Ureter (tissue), 1 donor: ENCODE results near the gene XYLB. TPM values are rescaled to one million over a fixed set of nuclear protein-coding genes. Genes with fewer than 3 reads are reported as not detected.

Source experiments
- DNase-seq: peaks from one replicate; pipeline ENCODE4 v3.0.0-alpha.2; 2020; ENCODE audit warnings: low spot score
- total RNA-seq: library from RNA; stranded (reverse); gene quantifications from one replicate; pipeline ENCODE4 v1.2.4, GENCODE V29; 2023
- donor health status: DM: yes; HTN: yes; CAD: no.

The XYLB gene
- total RNA-seq, 1 donor from 2014 or later, result 19.3 TPM

DNA sequence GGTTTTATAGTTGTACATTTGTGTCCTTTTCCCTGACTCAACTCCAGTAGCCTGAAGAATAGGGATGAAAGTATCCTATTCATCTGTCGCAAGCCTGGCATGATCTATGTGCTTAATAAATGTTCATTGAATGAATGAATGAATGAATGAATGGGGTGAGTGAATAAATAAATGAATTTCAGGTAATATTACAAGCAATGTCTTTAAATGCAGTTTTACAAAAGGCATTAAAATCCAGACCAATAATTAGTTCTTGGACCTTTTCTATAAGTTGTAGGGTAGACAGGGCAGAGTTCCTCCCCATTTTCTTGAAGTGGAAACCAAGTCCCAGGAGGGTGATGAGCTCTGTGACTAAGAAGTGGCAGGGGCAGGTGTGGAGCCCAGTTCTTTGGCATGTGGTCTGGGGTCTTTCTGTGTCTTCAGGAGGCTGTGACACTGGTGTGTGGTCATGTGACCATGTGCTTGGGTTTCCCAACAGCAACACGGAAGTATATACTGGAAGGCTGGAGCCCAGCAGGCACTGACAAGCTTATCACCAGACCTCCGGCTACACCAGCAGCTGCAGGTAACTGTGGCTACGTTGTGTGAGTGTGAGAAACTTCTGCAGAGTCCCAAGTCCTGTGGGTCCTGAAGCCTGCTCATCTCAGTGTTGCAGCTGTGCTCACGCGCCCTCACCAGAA is 18.3 kb downstream of the XYLB start:
- DNase-seq, result no peak

DNA sequence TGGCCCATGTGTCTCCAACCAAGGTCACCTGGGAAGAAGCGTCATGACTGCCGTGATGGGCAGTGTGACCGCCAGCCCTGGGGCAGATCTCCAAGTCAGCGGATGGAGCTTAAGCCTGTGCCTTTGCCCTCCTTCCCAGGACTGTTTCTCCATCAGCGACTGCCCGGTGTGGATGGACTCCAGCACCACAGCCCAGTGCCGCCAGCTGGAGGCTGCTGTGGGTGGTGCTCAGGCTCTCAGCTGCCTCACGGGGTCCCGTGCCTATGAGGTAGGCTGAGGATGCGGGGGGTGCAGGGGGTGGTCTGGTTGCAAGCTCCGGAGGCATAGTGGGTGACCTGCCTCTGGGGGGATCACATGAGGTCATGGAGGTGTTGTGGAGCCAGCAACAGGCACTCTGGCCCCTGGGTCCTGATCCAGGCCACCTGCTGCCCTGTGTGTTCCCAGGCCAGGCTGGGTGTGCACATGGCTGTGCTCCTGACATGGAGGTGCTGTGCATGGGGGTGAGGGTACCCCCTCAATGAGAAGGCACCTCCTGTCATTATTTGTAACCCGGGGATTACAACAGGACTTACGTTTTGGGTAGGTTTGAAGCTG is 19.0 kb downstream of the XYLB start:
- no peak for DNase-seq

DNA sequence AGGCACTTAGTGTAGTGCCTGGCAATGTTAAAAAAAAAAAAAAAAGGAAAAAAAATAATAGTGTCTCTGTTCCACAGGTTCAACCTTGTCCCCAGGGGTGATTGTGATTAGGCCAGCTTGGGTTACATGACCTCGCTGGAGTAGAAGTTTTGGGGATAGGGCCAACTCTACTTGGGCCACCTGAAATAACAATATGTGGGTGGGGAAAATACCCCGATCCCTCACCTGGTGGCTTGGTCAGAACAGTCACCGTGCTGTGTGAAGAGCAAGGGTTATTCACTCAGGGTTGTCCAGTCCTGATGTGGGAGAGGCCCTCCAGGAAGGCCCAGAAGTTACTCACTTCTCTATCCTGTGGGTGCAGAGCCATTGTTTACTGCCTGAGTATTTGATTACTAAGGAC is 19.5 kb downstream of the XYLB start:
- DNase-seq, result no peak

DNA sequence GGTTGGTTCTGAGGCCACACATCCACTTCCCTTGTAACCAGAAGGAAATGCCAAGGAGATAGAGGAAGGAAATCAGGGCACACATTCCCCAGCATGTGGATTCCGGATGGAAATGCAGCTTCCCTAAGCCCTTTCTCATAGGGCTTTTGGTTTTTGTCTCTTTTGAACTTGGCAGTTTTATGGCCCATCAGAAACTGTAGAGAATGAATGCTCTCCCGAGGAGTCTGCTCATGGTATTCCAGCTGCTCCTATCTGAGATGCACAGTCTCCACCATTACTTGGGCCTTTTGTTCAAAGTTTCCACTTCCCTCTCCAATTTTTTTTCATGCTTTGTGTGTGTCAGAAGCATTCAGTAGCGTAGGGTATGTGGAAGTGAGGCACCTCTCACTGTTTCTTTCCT is 21.2 kb downstream of the XYLB start:
- no peak for DNase-seq

DNA sequence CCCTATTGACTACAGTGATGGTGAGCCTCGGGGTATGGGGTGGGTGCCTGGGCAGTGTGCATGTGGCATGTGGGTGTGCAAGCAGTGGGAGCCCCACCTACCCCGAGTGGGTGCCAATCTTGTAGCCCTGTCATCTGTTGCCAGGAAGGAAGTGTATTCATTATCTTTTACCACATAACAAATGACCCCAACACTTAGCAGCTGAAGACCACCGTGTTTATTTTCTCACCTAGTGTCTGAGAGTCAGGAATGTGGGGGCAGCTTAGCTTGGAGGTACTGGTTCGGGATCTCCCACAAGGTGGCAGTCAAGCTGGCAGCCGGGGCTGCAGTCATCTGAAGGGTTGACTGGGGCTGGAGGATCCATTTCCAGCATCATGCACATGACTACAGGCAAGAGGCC is 21.7 kb downstream of the XYLB start:
- no peak for DNase-seq

DNA sequence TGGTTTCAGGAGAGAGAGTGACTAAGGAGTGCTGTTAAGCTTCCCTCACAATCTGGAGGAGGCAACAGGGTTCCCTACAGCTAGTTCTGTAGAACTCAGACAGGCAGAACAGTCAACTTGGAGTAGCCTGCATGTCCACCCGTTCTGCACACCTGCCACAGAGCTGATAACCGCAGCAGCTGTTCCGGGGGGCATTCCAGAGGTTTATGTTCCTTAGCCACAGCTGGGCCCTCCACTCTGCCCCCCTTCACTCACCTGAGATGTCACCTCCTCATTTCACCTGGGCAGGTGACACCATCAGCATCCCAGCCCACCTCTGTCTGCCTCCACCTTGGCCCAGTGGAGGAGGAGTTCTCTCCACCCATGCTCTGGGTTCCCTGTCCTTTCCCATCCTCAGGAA is 22.6 kb downstream of the XYLB start:
- no peak for DNase-seq

DNA sequence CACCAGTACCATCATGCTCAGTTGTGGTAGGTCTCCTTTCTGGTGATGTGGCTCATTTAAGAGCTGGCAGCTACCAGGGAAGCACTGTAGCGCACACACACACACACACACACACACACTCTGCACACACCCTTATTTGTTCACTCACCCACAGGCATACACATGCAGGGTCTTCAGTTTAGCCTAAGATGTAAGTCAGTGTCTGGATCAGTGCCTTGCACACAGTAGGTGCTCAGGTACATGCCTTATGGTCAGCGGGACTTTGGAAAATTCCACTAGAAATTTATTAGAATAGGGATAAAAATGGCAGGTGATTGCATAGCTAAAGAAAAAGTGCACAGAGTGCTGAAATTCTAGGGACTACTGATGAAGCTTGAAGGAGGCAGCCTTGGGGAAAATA is 23.6 kb downstream of the XYLB start:
- DNase-seq, result no peak

DNA sequence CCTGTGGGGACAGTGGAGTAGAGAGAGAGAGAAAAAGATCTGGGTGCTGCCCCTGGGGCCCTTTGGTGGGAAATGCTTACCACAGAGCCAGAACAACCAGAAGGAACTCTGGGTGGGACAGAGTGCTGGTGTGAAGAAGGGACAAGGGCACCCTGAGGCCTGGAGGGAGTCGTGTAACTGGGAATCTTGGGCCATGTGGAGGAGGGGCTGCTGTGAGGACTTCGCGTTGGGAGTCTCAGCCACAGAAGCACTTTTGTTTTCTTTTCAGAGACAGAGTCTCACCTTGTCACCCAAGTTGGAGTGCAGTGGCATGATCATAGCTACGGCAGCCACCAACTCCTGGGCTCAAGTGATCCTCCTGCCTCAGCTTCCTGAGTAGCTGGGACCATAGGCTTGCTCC is 24.3 kb downstream of the XYLB start:
- DNase-seq, result no peak

DNA sequence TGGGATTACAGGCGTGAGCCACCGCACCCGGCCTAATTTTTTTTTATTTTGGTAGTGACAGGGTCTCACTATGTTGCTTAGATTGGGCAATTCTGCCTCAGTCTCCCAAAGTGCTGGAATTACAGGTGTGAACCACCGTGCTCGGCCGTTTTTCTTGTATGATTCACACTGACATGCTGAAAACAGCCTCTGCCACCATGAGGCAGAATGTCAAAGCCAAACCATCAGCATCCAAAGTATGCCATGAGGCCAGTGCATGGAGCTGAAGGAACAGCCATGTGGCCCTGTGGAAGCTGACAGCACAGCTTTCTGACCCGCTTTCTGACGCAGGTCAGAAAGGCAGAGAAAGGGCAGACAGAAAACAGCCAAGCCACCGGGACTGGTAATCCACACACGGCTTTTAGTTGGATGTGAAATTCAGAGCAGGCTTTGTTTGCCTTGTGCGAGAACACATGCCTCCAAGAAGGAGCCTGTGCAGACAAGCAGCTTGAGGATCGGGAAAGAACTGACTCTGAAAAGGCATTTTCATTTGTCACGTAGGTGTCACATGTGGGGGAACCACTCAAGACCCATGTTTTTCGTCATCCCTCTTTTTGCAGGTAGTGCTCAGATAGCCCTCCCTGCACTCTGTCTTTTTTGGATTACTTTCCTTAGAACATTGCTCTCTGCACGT is 25.1 kb downstream of the XYLB start:
- no peak for DNase-seq

DNA sequence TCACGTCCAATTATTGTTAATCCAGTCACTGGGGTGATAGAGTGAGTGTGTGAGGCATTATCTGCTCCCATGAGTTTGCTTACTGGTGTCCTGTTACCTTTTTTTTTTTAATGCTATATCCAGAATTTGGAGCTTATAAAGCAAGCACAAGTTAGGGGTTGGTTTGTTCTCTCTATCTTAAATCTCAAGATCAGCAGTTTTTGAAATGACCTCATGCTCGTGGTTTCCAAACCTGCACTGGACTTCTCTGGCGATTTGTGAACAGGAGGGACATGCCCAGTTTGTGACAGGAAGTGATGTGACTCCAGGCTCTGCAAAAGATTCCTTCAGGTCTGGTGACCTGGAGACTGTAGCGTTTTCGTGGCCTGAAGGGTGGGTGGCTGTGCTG is 25.6 kb downstream of the XYLB start:
- DNase-seq, result no peak

DNA sequence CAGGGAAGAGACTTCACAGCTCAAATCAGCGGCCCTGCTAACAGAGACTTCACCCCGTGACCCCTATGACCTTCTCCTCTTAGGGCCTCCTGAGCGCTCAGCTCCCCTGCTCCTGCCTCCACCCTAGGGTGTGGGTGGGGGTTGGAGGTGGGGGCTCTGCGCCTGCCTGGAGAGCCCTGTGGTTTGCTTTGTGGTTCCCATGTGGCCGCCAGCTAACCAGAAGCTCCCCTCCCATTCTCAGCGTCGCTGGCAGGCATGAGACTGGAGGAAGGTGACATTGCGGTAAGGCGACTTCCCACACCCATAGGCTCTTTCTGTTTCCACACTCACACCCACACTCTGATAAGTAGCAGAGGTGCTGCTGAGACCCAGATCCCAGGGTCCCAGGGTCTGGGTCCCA is 27.6 kb downstream of the XYLB start:
- no peak for DNase-seq

DNA sequence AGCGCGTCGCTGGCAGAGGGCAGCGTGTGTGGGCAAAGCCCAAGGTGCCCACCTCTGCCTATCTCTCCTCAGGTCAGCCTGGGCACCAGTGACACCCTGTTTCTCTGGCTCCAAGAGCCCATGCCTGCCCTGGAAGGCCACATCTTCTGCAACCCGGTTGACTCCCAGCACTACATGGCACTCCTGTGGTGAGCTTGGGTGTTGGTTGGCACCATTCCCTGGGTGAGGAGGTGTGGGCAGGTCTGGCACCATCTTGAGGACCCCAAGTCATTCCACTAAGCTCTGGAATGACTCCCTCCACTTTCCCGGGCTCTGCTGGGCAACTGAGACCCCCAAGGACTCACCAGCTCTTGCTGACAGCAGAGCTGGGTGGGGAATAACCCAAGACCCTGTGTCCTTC is 28.5 kb downstream of the XYLB start:
- no peak for DNase-seq

DNA sequence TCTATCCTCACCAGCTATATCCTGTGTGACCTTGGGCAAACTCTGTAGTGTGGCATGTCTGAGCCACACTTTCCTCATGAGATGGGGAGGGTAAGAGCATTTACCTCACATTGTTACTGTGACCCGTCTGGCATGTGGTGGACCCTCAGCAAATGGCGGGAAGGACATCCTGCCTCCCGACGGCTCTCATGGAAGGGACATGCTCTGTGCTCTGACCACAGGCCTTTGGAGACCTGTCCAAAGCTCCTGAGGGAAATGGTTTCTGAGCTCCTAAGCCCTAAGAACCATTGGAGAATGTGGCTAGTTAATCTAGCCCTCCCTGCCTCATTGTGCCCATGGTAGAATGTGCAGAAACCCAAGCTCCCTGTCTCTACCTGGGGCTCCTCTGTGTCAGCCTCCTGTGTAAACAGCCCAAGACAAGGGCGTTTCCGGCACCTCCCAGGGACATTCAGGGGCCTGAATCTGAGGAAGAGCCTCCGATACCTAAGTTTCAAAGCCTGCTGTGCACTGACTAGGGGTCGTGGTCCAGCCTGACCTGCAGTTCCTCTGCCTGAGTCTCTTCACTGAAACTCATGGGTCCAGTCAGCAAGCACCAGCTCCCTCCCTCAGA is 29.0 kb downstream of the XYLB start:
- DNase-seq, result no peak

DNA sequence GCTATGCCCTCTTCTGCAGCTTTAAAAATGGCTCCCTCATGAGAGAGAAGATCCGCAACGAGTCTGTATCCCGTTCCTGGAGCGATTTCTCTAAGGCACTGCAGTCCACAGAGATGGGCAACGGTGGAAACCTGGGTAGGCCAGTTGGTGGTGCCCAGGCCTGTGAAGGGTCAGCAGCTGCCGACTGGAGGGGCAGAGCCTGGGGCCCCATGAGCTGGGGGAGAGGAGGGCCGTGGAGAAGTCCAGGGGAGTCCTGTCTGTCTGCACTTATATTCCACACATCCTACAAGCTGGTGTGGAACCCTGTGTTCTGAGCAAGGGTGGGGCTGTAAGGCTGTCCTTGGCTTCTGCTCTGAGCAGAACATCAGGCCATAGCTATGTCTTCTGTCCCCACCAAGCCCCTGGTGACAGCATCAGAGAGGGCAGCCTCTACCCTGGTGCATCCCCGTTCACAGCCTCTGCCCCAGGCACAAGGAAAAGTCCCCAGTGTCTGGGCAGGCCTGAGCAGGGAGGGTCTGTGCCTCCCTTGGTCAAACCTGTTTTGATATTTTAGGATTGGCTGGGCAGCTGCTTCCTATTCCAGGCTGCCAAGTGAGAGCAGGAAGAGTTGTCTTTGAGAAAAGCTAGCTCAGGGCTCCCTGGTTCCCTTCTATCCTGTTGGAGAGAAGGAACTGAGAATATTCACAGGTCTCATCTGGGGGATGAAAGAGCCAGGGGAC is 29.7 kb downstream of the XYLB start:
- DNase-seq, result no peak

DNA sequence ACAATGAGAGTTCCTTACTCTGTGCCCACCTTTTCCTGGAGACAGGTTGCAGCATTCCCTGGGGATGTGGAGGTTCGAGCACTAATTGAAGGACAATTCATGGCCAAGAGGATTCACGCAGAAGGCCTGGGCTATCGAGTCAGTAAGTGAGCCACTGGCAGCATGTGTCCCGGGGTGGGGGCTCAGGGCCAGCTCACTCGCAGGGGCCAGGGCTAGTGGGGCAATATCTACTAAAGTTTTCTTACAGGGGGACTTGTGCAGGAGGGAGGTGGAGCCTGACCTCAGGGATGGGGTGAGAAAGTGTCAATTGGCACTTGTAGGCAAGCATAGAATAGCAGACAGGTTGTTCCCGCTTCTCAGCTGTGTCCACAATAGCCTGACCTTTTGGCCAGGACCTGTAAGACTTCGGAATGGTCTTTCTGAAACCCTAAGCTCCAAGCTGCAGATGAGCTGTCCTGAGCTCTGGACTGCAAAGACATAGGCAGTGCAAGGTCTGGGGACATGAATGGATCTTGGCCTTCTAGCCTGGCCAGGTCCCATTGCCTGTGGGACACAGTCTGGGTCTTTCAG is 32.7 kb downstream of the XYLB start:
- no peak for DNase-seq

DNA sequence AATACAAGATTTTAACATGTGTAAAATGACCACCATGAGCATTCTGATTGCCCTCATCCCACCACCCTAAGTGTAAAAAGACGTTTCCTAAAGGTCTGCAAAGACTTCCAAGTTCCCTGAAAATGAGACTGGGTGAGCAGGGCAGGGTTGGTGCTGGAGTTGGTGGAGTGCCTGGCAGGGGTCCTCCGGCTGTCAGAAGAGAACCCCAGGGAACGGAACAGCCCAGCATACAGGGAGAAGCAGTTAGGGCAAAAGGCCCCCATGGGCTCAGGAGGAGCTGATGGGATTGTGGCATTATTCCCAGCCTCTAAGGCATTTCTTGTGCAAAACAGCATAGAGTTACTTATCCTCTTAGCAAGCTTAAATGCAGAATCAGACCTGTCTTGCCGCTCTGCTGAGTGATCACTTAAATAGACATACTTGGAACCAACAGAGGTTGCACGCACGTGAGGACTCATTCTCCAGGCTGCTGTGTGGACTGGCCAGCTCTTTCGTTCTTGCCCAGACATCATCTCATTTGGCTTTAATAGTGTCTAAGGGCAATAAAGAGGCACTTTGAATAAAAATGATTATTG is 36.0 kb downstream of the XYLB start:
- no peak for DNase-seq

DNA sequence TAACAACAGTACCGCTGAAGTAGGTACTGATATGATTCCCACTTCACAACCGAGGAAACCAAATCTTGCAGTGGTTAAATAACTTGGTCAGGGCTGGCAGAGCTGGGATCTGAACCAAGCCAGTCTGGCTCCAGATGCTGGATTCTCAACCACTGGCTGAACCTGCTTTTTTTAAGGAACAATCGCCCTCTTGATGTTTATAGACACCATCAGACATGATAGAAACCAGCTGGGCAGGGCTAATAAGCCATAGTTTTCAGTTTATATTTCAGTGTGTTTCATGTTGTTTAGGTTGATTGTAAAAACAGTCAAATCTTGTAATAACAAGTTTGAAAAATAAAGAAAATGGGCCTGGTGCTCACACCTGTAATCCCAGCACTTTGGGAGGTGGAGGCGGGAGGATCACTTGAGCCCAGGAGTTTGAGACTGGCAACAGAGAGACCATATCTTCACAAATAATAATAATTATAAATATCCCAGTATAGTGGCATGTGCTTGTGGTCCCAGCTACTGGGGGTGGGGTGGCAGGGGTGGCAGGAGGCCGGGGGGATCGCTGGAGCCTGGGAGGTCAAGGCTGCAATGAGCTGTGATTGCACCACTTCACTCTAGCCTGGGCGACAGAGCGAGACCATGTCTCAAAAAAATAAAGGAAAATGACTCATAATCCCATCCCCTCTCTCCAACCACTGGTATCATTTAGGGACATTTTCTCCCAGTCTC is 36.7 kb downstream of the XYLB start:
- no peak for DNase-seq

DNA sequence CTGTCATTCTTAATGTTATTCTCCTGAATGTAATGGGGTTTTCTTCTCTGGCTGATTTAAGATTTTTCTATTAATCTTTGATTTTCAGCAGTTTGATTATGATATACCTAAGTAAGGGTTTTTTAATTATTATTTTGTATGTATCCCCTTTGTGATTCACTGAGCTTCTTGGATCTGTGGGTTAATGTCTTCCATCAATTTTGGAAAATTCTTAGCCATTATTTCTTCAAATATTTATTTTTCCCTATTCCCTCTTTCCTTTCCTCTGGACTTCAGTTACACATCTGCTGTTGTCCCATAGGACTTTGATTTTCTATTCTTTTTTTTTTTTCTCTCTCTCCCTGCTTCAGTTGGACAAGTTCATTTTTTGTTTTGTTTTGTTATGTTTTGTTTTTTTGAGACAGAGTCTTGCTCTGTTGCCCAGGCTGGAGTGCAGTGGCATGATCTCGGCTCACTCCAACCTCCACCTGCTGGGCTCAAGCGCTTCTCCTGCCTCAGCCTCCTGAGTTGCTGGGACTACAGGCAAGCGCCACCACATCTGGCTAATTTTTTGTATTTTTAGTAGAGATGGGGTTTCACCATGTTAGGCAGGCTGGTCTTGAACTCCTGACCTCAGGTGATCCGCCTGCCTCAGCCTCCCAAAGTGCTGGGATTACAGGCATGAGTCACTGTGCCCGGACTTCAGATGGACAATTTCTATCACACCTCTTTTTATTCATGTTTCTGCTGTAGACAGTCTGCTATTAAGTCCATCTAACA is 40.6 kb downstream of the XYLB start:
- DNase-seq, result no peak

DNA sequence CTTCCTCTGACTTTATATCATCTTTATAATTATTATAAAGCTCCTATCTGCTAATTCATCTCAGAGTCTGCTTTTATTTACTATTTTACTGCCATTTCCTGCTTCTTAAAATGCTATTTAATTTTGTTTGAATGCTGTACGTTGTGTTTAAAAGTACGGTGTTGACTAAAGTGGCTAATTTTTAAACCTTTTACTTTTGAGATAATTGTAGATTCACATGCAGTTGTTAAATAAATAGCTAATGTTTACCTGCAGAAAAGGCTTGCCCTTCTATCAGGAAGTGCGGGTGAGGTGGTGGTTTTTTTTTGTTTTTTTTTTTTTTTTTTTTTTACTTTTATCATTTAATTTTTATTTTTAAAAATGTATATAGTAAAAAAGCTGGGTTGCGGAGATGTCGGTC is 41.3 kb downstream of the XYLB start:
- DNase-seq, result no peak

DNA sequence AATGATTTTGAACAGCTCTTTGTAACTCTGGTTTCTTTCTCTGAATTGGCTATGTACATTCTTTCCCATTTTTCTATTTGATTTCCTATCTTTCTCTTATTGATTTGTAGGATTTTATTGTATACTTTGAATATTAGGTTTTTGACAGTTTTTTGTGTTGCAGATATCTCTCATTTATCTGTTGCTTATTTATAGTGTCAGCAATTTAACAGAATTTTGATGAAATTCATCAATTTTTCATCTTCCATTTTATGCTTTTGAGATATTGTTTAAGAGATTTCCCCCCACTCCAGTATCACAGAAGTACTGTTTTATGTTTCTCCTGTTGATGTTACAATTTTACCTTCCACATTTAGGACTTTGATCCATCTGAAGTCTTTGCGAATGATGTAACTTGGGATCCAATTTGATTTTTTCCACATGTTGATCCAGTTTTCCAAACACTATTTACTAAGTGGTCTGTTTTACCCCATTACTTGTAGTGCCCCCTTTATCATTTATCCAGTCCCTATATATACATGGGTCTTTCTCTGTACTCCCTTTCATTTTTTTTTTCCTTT is 46.1 kb downstream of the XYLB start:
- no peak for DNase-seq
